Activated naive CD8-positive, alpha-beta T cell treated with anti-CD3 and anti-CD28 coated beads for 36 hours (primary cell): ENCODE data around the gene PFN1. TPM values are rescaled to one million over a fixed set of nuclear protein-coding genes. Genes with fewer than 3 reads are reported as not detected.
A peak's percentile ranks its signal among the peaks of the same experiment; 100 is the strongest.

ENCODE experiments used
- DNase-seq: peaks from one replicate; pipeline ENCODE4 v3.0.0; 2021
- H3K27ac Mint-ChIP-seq: one replicate; pipeline ENCODE4 v1.8.0; 2022; ENCODE audit warnings: mild to moderate bottlenecking, moderate library complexity, mixed read lengths
- H3K27me3 Mint-ChIP-seq: one replicate; pipeline ENCODE4 v1.8.0; 2022; ENCODE audit warnings: mild to moderate bottlenecking, mixed read lengths
- H3K36me3 Mint-ChIP-seq: one replicate; pipeline ENCODE4 v1.8.0; 2021; ENCODE audit warnings: mild to moderate bottlenecking, mixed read lengths
- H3K4me1 Mint-ChIP-seq: one replicate; pipeline ENCODE4 v1.8.0; 2021; ENCODE audit warnings: mixed read lengths
- H3K4me3 Mint-ChIP-seq: one replicate; pipeline ENCODE4 v1.8.0; 2022; ENCODE audit warnings: mild to moderate bottlenecking, moderate library complexity, mixed read lengths
- H3K9me3 Mint-ChIP-seq: one replicate; pipeline ENCODE4 v1.8.0; 2022; ENCODE audit warnings: mixed read lengths
- total RNA-seq, 2 experiments: library from RNA; stranded (reverse); gene quantifications; one replicate each; pipeline ENCODE4 v1.2.3, GENCODE V29; 2021

The PFN1 gene
- total RNA-seq: 1,000 to 10,000 TPM; 1,791 to 1,802 TPM

DNA sequence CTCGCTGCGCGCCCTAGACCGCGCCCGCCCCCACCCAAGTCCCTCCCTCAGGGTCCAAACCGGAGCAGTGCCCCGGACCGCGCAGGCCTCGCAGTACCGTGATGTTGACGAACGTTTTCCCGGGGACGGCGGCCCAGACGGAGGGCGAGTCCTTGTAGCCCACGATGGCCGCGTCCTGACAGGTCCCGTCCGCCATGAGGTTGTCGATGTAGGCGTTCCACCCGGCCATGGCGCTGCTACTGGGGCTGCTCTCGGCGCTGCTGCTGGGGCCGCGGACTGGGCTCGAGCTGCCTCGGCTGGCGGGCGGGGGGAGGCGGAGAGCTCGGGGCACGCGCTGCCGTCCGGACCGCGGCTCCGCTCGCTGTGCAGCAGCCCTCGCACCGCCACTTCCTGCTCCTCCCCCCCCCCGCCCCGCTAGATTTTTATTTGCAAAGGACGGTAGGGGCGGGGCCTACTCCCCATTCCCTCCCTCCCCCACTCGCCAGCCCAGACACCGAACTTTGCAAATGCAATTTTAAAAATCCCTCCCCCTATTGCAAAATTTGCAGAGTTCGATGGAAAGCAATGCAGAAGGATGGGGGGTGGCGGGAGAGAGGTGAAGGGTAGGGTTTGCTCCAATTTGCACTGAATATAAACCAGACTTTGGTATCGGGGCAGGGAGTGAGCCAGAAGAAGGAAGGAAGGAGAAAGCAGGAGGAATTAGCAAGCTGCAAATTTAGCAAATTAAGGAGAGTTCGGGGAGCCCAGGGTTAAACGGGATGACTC is at the start of gene PFN1:
TSS of gene PFN1 (minus strand) at position 365 of the 765 bp plus-strand sequence. CDS start at position 229, 136 bp downstream.
- Mint-ChIP-seq H3K9me3 (no peaks in the 10 kb centered on the region), H3K4me1 (peaks cover 42% of the 10 kb centered on the region), H3K27ac (peak within 1 kb of the TSS; percentile 99), H3K36me3 (peaks cover 43% of the 10 kb centered on the region), H3K27me3 (peaks cover 20% of the 10 kb centered on the region), H3K4me3 (peak within 1 kb of the TSS; percentile 94)
- peak; percentile 88 for DNase-seq

DNA sequence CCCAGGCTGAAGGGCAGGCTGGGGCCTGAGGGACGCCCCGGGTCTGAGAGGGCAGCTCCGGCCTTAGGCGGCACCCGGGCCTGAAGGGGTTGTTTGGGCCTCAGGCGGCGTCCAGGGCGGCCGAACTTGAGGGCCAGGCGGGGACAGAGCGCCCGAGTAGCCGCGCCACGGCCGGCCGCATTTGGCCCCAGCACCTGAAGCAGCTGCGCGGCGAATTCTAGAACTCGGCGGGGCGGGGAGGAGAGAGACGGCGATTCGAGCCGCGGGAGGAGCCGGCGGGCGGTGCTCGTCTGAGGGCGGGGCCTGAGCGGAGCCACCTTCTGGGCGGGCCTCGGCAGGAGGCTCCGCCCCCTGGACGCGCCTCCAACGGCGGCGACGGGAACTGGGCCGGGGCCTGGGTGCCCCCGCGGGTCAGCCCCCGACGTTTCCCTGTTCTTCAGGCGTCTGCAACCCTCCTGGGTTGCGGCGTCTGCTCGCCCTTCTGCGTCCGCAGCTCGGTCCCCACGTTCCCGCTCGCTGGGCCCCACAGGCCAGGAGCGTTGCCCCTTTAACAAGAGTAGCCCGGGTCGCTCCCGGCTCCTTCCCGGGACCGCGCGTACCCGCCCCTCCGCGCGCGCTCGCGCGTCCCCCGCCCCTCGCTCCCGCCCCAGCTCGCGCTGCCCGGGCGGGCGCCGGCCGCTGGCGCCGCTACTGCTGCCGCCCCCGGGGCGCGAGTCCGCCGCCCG is 49.1 kb upstream of the PFN1 start, which contains the start of the genes INCA1 and KIF1C:
TSS of gene INCA1 (minus strand) at position 221 of the 725 bp plus-strand sequence. CDS start 3,085 bp downstream, outside the sequence.
TSS of gene KIF1C (plus strand) at position 649 of the 725 bp plus-strand sequence. CDS start 2,297 bp downstream, outside the sequence.
- Mint-ChIP-seq H3K4me1 (peaks cover 10% of the 10 kb centered on the region), H3K36me3 (no peaks in the 10 kb centered on the region), H3K9me3 (no peaks in the 10 kb centered on the region), H3K27ac (peak within 1 kb of the TSS; percentile 72), H3K4me3 (peak within 1 kb of the TSS; percentile 87), H3K27me3 (no peaks in the 10 kb centered on the region)
- peak; percentile 92 for DNase-seq

DNA sequence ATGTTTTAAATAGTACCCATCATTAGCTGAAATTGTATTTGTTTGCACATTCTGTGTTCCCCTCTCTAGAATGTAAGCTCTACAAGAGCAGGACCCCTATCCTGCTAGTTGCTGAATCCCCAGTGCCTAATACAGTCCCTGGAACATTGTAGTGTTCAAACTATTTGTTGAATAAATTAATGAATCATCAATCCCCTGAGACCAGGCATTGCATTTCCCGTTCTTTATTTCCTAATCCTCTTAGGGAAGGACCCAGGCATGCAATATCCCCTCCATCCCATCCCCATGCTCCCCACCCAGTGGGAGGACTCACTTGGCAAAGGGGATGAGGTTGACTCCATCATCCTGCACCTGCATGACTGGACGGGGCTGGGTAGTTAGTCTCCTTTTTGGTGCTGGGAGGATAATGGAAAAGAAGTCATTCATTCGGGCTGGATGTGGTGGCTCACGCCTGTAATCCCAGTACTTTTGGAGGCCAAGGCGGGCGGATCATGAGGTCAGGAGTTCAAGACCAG is 45.8 kb upstream of the PFN1 start:
- Mint-ChIP-seq H3K36me3 (peaks cover under 1% of the 10 kb centered on the region), H3K9me3 (no peaks in the 10 kb centered on the region), H3K4me3 (no peak overlapping the region), H3K27me3 (no peaks in the 10 kb centered on the region), H3K4me1 (peaks cover 18% of the 10 kb centered on the region), H3K27ac (no peak overlapping the region)
- DNase-seq: no peak

DNA sequence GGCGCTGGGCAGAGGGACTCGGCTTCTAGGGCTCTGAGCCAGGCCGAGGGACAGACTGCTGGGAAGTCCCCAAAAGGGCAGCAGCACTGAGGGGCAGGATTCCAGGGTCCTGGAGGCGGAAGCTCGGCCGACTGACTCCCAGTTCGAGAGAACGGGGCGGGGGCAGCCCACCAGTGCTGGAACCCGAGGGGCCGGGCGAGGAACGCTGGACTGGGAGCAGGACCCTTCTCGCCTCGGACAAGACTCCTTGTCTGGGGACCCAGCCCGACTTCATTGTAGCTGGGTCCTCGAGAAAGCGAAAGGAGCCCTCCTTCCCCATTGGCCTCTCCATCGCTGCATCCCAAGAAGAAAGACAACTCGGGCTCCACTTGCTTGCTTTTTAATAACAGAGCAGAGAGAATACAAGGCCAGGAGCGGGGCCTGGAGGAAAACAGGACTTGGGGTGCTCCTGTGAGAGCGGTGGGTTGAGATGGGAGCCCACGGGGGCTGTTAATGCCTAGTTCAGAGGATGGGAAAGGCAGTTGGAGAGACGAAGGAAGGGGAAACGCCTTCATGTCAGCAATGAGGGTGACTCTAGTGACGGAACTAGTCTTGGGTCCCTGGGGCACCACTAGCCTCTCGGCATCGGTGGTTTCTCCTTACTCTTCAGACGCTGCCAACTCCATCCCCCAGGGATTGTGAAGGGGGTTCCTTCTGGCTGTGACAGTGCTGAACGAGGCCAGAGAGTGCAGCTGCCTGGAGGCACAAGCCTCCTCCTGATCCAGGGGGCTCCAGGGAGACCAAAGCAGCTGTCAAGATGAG is 39.6 kb upstream of the PFN1 start:
- H3K4me3 Mint-ChIP-seq: peak overlapping the region; percentile 94
- H3K9me3 Mint-ChIP-seq: no peaks in the 10 kb centered on the region
- DNase-seq: no peak
- no peaks in the 10 kb centered on the region for H3K27me3 Mint-ChIP-seq
- peaks cover 2% of the 10 kb centered on the region for H3K36me3 Mint-ChIP-seq
- peak overlapping the region; percentile 91 for H3K27ac Mint-ChIP-seq
- peaks cover 29% of the 10 kb centered on the region for H3K4me1 Mint-ChIP-seq

DNA sequence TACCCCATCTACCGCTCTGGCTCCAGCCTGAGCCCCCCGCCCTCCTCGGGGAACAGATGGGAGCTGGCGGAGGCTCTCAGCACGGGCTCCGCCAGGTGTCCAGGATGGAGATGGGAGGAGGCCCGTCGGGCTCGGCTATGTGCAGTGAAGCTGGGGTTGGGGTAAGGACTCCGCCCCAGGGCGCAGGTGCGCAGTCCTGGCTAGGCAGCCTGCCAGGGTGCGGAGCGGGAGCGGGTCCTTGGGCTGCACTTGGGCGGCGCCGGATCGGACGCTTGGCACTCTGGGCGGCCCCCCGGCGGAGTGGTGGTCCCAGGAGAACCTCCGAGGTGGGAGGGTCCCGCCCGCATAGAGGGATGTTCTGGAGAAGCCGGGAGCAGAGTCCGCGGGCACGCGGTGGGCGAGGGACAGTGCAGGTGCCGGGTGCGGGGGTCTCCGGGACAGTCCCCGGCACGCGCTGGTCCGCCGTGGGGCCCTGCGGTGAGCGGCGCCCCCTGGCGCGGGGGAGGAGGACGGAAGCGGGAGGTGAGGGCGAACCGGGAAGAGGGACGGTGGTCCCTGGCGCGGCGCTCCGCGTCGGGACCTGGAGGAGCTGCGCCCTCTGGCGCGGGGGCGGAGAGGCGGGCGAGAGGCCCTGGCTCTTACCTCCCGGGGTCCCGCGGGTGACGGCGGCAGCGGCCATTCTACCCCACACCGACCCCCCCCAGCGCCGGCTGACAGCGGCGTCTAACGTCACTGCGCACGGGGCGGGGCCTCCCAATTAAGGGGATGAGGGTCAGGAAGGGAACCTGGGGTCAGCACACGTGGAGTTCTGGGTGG is 38.8 kb upstream of the PFN1 start, which contains the start of gene CAMTA2:
TSS of gene CAMTA2 (minus strand) at position 725 of the 816 bp plus-strand sequence. CDS start 1,453 bp downstream, outside the sequence.
- Mint-ChIP-seq H3K27ac (peak within 1 kb of the TSS; percentile 91), H3K36me3 (peaks cover 5% of the 10 kb centered on the region), H3K9me3 (no peaks in the 10 kb centered on the region), H3K27me3 (no peaks in the 10 kb centered on the region), H3K4me1 (peaks cover 29% of the 10 kb centered on the region), H3K4me3 (peak within 1 kb of the TSS; percentile 94)
- peak; percentile 88 for DNase-seq

DNA sequence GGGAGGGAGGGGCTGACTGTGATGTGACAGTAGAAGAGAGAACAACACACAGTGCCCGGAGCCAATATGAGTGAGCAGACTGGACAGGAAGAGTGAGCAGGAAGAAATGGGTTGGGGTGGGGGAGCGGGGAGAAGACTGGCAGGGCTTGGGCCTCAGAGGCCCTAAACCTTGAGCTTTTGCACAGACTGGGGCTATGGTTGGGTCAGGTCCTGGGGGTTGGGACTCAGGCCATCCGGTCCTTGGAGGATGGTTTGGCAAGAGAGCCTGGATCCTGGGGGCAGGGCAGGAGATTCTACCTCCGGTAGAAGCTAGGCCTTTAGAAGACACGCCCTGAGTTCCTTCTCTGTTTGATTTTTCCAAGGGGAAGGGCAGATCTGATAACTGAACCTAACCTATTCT is 38.1 kb upstream of the PFN1 start:
- H3K4me3 Mint-ChIP-seq: peak overlapping the region; percentile 94
- no peak for DNase-seq
- peaks cover 7% of the 10 kb centered on the region for H3K36me3 Mint-ChIP-seq
- H3K4me1 Mint-ChIP-seq: peaks cover 26% of the 10 kb centered on the region
- H3K27me3 Mint-ChIP-seq: no peaks in the 10 kb centered on the region
- no peaks in the 10 kb centered on the region for H3K9me3 Mint-ChIP-seq
- peak overlapping the region; percentile 82 for H3K27ac Mint-ChIP-seq

DNA sequence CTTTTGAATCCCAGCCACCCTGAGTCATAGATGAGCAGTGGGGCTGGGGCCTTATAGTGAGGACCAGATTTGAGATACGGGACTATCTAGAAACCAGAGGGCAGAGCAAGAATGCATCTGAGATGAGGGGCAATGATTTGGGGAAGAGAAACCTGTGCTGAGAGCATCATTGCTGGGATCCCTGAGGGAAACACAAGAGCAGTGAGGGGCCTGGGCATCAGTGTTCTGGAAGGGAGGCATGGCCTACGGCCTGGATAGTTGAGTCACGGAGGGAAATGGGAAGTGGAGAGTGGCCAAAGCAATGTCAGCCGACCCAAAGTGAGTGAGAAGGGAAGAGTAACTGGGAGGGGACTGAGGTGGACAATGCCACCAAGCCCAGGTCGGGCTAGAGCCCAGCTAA is 34.0 kb upstream of the PFN1 start:
- Mint-ChIP-seq H3K4me1 (peaks cover 23% of the 10 kb centered on the region), H3K9me3 (no peaks in the 10 kb centered on the region), H3K27ac (no peak overlapping the region)

DNA sequence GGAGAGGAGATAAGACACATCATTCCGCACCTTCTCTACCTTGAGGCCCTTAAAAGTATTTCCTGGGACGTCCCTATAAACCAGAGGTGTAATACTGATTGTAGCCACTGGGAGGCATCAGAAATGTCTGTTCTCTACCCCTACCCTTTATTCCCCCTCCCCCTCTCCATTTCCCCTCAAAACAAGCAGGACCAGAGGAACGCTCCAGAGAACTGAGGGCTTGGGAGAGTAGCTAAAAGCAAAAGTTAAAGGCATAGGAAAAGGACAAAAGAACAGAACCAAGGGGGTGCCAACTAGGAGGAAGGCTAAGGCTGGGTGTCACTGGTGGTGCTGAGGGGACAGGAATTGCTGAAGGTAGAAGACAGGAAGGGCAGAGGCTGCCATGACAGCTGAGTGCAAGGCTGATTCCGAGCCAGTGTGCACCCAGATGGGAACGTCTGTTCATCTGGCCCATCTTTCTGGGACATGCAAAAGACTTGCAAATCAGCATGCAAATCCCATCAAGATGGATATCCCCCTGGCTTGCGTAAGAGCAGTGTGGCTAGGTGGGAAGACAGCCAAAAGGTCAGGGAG is 32.4 kb upstream of the PFN1 start:
- Mint-ChIP-seq H3K36me3 (peaks cover 22% of the 10 kb centered on the region), H3K9me3 (no peaks in the 10 kb centered on the region), H3K27ac (peak overlapping the region; percentile 46), H3K4me1 (peaks cover 15% of the 10 kb centered on the region), H3K4me3 (no peak overlapping the region), H3K27me3 (no peaks in the 10 kb centered on the region)
- peak; percentile 22 for DNase-seq

More for the DNA sequence above, 34.0 kb upstream of the PFN1 start:
- H3K4me3 Mint-ChIP-seq: no peak overlapping the region
- no peaks in the 10 kb centered on the region for H3K27me3 Mint-ChIP-seq
- peaks cover 22% of the 10 kb centered on the region for H3K36me3 Mint-ChIP-seq
- DNase-seq: no peak

DNA sequence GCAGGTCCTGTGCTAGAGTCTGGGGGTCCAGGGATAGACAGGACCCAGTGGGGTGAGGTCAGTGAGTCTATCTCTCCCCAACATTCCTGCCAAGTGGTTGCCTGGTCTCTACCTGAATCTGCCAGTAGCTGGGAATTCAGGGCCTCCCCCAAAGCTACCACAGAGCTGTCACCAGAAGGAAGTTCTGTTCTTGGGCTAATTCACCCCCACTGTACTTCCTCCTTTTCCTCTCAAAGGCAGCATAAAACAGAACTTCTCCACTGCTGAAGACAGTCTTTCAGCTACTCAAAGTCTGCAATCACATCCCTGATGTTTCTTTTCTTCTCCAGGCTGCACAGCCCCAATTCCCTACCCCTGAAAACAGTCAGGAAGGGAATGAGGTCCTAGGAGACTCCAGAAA is 30.4 kb upstream of the PFN1 start:
- Mint-ChIP-seq H3K27ac (peak overlapping the region; percentile 18), H3K36me3 (peaks cover 36% of the 10 kb centered on the region), H3K27me3 (no peaks in the 10 kb centered on the region), H3K4me3 (no peak overlapping the region), H3K9me3 (no peaks in the 10 kb centered on the region), H3K4me1 (peaks cover 15% of the 10 kb centered on the region)
- DNase-seq: no peak

DNA sequence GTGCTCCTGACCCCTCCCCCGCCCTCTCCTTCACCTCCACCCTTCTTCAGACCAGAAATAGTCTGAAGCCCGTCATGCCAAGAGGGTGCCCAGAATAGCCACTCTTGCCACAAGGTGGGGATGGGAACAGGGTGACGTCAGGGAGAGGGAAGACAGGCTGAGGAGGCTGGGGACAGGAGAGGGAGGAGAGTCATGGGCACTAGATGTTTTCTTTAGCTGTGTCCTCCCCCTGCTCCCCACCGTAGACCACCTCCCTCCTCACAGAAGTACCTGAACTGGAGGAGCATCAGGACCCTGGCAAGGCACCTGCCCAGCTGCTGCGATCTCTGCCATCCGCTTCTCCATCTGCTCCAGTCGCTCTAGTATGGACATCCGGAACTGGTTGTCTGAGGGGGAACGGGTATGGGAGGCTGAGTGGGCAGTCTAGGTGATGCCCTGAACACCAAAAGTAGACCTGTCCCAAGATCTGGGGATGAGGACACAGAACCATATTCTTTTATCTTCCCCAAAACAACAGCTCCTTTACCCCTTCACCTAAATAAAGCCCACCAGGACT is 25.9 kb upstream of the PFN1 start:
- Mint-ChIP-seq H3K36me3 (peaks cover 25% of the 10 kb centered on the region), H3K4me1 (peaks cover 24% of the 10 kb centered on the region), H3K27me3 (peaks cover under 1% of the 10 kb centered on the region), H3K27ac (peak overlapping the region; percentile 7), H3K4me3 (no peak overlapping the region), H3K9me3 (no peaks in the 10 kb centered on the region)
- no peak for DNase-seq

DNA sequence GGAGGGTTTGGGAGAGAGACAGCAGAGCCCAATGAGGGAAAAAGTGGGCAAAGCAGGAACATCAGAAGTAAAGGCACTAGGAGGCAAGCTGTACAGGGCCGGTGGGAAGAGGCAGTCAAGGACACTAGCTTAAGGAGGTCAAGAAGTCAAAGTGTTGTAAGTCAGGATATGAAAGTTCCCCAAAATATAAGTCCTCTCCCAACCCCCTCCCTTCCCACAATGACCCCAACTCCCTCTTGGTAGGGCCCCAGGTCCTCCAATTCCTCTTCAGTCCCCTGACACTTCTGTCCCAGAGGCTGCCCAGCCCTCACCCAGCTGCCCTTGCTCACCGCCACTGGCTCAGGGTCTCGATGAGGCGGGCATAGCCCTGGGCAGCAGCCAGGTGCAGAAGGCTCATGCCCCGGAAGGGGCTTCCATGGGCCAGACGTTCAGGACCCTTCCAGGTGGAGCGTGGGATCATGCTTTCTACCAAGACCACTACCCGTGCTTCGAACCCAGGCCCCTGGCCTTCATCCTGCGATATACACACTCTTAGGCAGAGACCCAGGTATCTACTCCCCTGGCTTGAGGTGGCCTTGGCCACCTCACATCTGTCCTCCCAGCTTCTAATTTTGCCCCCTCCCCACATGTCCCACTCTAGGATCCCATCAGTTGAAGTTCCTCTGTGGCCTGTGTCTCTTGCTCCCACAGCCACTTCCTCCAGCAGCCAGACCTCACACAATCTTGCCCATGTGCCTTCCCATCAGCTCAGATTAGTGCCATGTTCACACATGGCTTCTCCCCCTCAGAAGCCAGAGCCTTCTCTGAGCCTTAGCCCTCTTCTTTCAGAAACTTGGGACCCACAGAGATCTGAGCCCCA is 25.2 kb upstream of the PFN1 start:
- H3K36me3 Mint-ChIP-seq: peaks cover 22% of the 10 kb centered on the region
- no peak overlapping the region for H3K4me3 Mint-ChIP-seq

DNA sequence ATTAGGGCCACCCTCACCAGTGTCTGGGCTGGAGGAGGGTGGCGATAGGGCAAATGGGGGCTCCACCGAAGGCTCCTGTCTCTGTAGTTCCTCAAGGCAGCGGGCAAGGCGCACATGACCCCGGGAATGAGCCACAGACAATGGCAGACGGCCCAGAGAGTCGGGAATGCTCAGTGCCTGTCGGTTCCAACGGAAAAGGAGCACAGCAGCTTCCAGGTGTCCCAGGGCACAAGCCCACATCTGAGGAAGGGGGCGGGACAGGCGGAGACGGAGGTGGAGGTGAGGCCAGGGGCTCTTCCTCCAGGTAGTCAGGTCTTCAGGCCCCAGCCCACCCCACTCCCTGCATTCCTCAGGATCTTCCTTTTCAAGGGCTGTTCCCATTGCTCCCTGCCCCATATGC is 24.4 kb upstream of the PFN1 start:
- DNase-seq: no peak
- peaks cover 8% of the 10 kb centered on the region for H3K27me3 Mint-ChIP-seq
- no peaks in the 10 kb centered on the region for H3K9me3 Mint-ChIP-seq
- peaks cover 20% of the 10 kb centered on the region for H3K36me3 Mint-ChIP-seq
- H3K27ac Mint-ChIP-seq: peak overlapping the region; percentile 62
- peaks cover 30% of the 10 kb centered on the region for H3K4me1 Mint-ChIP-seq
- H3K4me3 Mint-ChIP-seq: no peak overlapping the region

More for the DNA sequence above, 25.2 kb upstream of the PFN1 start:
- Mint-ChIP-seq H3K27me3 (peaks cover 7% of the 10 kb centered on the region), H3K4me1 (peaks cover 30% of the 10 kb centered on the region), H3K27ac (peak overlapping the region; percentile 8), H3K9me3 (no peaks in the 10 kb centered on the region)
- no peak for DNase-seq
